IPS-18c (cell line): ENCODE data around the gene DMAC2.
"Not testable (repeated sequence)": the region's sequence is repeated elsewhere in the genome, so short reads cannot be mapped to it uniquely, and the experiment has no call there.

ENCODE experiments used
- H3K4me3 ChIP-seq: 2 replicates; pipeline ENCODE4 v1.7.0; 2013; ENCODE audit warnings: low read depth, mild to moderate bottlenecking, low read length, moderate library complexity; ENCODE audit not compliant: insufficient read depth
- H3K9me3 ChIP-seq: one replicate; pipeline ENCODE4 v1.6.1; 2013; ENCODE audit warnings: mild to moderate bottlenecking, low read length, moderate library complexity; ENCODE audit not compliant: control insufficient read depth, insufficient read depth

The DMAC2 gene

GRCh38 chr19:41392775-41393174, 46.9 kb downstream of the DMAC2 start:
- Histone ChIP-seq H3K4me3 (no peak overlapping the region), H3K9me3 (peaks cover 2% of the 10 kb centered on the region)

GRCh38 chr19:41391618-41392017, 48.1 kb downstream of the DMAC2 start:
- Histone ChIP-seq H3K4me3 (no peak overlapping the region), H3K9me3 (peaks cover 2% of the 10 kb centered on the region)

GRCh38 chr19:41386442-41386841, 53.3 kb downstream of the DMAC2 start:
- Histone ChIP-seq H3K9me3 (no peaks in the 10 kb centered on the region), H3K4me3 (no peak overlapping the region)

GRCh38 chr19:41384351-41384750, 55.4 kb downstream of the DMAC2 start:
- Histone ChIP-seq H3K4me3 (no peak overlapping the region), H3K9me3 (no peaks in the 10 kb centered on the region)

GRCh38 chr19:41381536-41381935, 58.2 kb downstream of the DMAC2 start:
- not testable (repeated sequence) for H3K4me3 ChIP-seq, H3K9me3 ChIP-seq
